ENCODE data around the gene VRK2.
"Not testable (repeated sequence)": the region's sequence is repeated elsewhere in the genome, so short reads cannot be mapped to it uniquely, and the experiment has no call there.

VRK2 gene

DNA sequence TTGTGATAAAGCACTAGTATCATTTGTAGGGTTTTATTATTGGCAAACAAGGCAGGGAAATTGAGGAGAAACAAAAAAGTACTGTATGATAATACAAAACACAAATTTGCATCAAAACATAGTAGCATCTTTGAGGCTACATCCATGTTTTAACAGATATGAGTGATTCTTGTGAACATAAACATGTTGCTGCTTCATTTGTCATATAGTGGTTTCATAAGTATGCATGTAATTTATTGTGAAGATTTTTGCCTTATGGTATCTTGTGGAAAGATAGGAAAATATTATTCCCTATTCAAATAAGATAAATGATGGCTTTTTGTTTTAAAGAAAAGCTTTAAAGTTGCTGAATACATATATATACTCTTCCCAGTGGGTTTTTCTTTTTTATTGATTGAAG is 60.3 kb downstream of the VRK2 start:
- TF ChIP-seq, protein P1, sequence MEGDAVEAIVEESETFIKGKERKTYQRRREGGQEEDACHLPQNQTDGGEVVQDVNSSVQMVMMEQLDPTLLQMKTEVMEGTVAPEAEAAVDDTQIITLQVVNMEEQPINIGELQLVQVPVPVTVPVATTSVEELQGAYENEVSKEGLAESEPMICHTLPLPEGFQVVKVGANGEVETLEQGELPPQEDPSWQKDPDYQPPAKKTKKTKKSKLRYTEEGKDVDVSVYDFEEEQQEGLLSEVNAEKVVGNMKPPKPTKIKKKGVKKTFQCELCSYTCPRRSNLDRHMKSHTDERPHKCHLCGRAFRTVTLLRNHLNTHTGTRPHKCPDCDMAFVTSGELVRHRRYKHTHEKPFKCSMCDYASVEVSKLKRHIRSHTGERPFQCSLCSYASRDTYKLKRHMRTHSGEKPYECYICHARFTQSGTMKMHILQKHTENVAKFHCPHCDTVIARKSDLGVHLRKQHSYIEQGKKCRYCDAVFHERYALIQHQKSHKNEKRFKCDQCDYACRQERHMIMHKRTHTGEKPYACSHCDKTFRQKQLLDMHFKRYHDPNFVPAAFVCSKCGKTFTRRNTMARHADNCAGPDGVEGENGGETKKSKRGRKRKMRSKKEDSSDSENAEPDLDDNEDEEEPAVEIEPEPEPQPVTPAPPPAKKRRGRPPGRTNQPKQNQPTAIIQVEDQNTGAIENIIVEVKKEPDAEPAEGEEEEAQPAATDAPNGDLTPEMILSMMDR (IDR thresholded peaks at IDR 0.05; ENCODE audit: insufficient read depth, low read depth, low read length, missing control alignments), result no peak
- DNase-seq (ENCODE audit: low read depth), result no peak
- H3K4me3 ChIP-seq (ENCODE audit: low read depth, low read length), result no peak overlapping the region

DNA sequence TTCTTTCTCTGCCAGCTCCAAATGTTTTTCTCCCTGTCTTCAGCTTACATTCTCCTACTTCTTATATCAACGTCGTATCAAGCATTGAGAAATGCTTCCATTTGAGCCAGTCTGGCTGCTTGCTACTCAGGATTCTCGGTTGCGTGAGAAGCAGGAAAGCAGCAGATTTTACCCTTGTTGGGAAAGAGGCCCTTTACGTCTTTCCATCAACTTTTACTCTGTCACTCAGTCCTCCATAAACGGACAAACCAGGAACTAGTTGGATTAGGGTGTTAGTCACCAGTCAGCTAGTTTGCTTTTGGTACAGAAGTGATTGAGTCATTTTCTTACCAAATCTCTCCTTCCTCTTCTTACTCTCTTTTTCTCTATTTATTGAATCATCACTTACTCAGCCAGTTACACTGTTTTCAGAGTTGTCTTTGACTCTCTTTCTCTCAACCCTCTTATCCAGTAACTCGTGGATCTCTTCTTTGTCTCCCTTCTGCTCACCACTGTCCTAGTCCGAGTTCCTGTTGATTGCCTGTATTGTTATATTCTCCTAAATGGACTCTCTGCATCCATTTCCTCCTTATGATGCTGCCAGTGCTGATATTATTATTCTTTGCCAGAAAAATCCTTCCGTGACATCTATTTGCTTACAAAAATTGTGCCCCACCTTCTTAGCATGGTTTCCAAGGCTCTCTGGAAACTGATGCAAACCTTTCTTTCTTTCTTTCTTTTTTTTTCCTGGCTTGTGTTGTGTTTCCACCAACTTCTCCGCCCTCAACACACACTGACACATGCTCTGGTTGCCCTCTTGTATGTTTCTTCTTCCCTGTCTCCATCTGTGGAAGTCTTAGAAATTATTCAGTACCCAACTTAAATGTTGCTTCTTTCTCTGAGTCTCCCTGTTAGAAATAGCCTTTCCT is 61.5 kb downstream of the VRK2 start:
- H3K4me3 ChIP-seq (ENCODE audit: low read depth, low read length), result no peak overlapping the region

DNA sequence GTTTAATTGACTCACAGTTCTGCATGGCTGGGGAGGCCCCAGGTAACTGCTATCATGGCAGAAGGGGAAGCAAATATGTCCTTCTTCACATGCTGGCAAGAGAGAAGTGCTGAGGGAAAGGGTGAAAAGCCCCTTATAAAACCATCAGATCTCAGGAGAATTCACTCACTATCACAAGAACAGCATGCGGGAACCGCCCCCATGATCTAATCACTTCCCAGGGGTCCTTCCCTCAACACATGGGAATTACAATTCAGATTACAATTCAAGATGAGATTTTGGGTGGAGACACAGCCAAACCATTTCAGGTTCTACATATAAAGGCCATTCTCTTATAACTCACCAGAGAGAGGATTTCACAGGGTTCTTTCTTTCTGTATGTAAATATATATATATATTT is 62.9 kb downstream of the VRK2 start:
- no peak for DNase-seq (ENCODE audit: low read depth)
- TF ChIP-seq, protein P1 (IDR thresholded peaks at IDR 0.05; ENCODE audit: insufficient read depth, low read depth, low read length, missing control alignments), result no peak
- no peak overlapping the region for H3K4me3 ChIP-seq (ENCODE audit: low read depth, low read length)

More for the DNA sequence above, 61.5 kb downstream of the VRK2 start:
- no peak for DNase-seq (ENCODE audit: low read depth)
- TF ChIP-seq, protein P1 (IDR thresholded peaks at IDR 0.05; ENCODE audit: insufficient read depth, low read depth, low read length, missing control alignments), result no peak

DNA sequence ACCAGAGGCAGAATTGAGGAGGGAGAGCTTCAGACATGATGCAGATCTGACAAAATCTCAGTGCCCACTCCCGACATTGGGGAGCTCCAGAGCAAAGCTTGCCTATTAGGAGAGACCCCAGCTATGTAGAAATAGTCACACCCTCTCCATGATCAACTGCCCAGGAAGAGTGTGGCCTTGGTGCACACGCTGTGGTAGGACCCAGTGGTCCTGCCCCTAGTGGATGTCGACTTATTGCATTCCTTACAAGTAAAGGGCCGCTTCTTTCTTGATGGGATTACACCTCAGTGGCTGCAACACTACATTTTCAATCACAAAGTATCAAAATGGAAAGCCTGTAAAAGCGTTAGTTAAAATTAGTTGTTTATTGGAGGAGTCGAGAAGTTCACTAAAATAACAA is 64.2 kb downstream of the VRK2 start:
- TF ChIP-seq, protein P1 (IDR thresholded peaks at IDR 0.05; ENCODE audit: insufficient read depth, low read depth, low read length, missing control alignments), result no peak

DNA sequence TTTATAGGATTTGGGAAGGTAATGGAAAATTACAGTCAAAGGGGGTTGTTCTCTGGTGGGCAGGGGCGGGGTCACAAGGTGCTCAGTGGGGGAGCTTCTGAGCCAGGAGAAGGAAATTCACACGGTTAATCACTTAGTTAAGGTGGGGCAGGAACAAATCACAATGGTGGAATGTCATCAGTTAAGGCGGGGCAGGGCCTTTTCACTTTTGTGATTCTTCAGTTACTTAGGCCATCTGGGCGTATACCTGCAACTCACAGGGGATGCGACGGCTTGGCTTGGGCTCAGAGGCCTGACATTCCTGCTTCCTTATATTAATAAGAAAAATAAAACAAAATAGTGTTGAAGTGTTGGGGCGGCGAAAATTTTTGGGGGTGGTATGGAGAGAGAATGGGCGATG is 67.0 kb downstream of the VRK2 start:
- not testable (repeated sequence) for DNase-seq (ENCODE audit: low read depth); H3K4me3 ChIP-seq (ENCODE audit: low read depth, low read length)

More for the DNA sequence above, 64.2 kb downstream of the VRK2 start:
- DNase-seq (ENCODE audit: low read depth), result no peak
- H3K4me3 ChIP-seq (ENCODE audit: low read depth, low read length), result no peak overlapping the region

GRCh38 chr2:58120626-58121229 is 74.1 kb downstream of the VRK2 start:
- peak; percentile 52 for DNase-seq (ENCODE audit: low read depth)
- no peak overlapping the region for H3K4me3 ChIP-seq (ENCODE audit: low read depth, low read length)
- TF ChIP-seq, protein P1 (IDR thresholded peaks at IDR 0.05; ENCODE audit: insufficient read depth, low read depth, low read length, missing control alignments), result no peak

- H3K4me3 ChIP-seq (ENCODE audit: low read depth, low read length), result no peak overlapping the region
- DNase-seq (ENCODE audit: low read depth), result no peak
- TF ChIP-seq, protein P1 (IDR thresholded peaks at IDR 0.05; ENCODE audit: insufficient read depth, low read depth, low read length, missing control alignments), result no peak
Measured at GRCh38 chr2:58122040-58122439, 75.4 kb downstream of the VRK2 start.

Data from GM12865 (cell line).